Mucosa of rectum (tissue), 2 donors: ENCODE data around the gene SLC45A1.

Experiments
- H3K27ac ChIP-seq, 2 donors: one replicate each; pipeline ENCODE4 v1.7.0; 2013; ENCODE audit warnings: inconsistent platforms in 2 of 2, low read depth in 2 of 2, low read length in 2 of 2
- H3K27me3 ChIP-seq, 2 donors: one replicate each; pipeline ENCODE4 v1.7.0; 2013; ENCODE audit warnings: low read length in 2 of 2; ENCODE audit not compliant: control insufficient read depth in 2 of 2, insufficient read depth in 2 of 2
- H3K36me3 ChIP-seq, 2 donors: one replicate each; pipeline ENCODE4 v1.7.0; 2013; ENCODE audit warnings: low read length in 2 of 2; ENCODE audit not compliant: control insufficient read depth in 2 of 2, insufficient read depth in 2 of 2
- H3K4me1 ChIP-seq, 2 donors: one replicate each; pipeline ENCODE4 v1.7.0; 2013; ENCODE audit warnings: low read length in 2 of 2, mild to moderate bottlenecking in 1 of 2; ENCODE audit not compliant: control insufficient read depth in 2 of 2, insufficient read depth in 2 of 2
- H3K4me3 ChIP-seq, 2 donors: one replicate each; pipeline ENCODE4 v1.7.0; 2013; ENCODE audit warnings: low read length in 2 of 2
- H3K9ac ChIP-seq, 2 donors: one replicate each; pipeline ENCODE4 v1.7.0; 2013; ENCODE audit warnings: low read length in 2 of 2, low read depth in 1 of 2, mild to moderate bottlenecking in 1 of 2
- H3K9me3 ChIP-seq, 2 donors: one replicate each; pipeline ENCODE4 v1.7.0; 2013; ENCODE audit warnings: low read length in 2 of 2; ENCODE audit not compliant: control insufficient read depth in 2 of 2
- donor health status: healthy.
- donor health status: Normal muscosa, but diverticular disease.

Gene SLC45A1

DNA sequence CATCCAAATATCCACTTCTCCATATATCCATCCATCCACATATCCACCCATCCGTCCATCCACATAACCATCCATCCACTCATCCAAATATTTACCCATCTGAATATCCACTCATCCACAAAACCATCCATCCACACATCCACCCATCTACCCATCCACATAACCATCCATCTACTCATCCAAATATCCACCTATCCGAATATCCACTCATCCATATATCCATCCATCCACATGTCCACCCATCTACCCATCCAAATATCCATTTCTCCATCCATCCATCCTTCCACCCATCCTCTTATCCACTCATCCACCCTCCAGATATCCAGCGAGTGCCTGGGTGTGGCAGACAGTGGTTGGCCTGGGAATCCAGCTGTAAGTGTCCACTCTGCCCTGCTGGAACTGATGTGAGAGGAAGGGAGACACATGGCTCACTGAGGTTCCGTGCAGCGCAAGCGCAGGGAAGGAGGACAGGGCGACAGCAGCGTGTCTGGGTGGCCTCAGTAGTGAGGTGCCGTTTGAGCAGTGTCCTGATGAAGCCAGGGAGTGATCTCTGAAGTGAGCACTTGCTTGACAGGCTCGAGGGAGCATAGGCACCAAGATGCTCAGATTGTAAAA is 27.1 kb downstream of the SLC45A1 start:
- H3K4me3 ChIP-seq = no peak overlapping the region
- no peak overlapping the region for H3K9ac ChIP-seq
- no peak overlapping the region for H3K27ac ChIP-seq
- H3K4me1 ChIP-seq = peaks cover 0 to 7% of the 10 kb centered on the region in 2 donors
- no peaks in the 10 kb centered on the region for H3K27me3 ChIP-seq
- H3K9me3 ChIP-seq = no peaks in the 10 kb centered on the region
- no peaks in the 10 kb centered on the region for H3K36me3 ChIP-seq

DNA sequence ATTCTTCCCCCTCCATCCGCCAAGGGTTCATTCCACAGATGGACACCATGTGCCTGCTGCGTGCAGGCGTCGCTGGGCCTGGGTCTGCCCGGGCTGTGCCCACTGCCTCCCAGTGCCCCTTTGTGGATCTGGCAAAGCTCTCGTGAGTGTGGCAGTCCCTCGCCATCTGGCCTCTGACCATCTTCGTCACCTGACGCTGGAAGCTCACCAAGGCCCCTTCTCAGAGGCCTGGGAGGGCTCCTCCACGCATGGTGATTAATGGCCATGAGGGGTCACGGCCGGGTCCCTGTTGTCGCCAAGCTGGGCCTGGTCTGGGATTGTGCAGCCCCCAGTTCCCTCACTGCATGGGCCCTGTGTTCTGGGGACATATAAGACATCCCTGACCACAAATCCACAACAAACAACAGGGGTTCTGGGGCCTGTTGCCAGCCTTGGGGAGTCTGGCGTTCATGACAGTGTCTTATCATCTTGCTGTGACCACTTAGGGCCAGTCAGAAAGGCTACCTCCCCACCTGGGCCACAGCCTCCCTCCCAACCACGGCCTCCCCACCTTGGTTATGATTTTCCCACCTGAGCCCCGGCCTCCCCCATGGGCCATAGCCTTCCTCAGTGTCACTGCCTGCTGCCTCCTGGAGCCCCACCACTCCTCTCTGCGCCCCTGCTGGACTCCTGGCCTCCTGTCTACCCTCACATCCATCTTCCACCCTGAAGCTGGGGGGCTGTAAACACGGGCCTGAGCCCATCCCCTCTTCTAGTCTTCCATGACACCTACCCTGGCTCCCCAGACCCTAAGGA is 27.9 kb downstream of the SLC45A1 start:
- Histone ChIP-seq H3K27ac (no peak overlapping the region), H3K9ac (no peak overlapping the region), H3K27me3 (no peaks in the 10 kb centered on the region), H3K36me3 (no peaks in the 10 kb centered on the region), H3K4me1 (peaks cover 0 to 7% of the 10 kb centered on the region in 2 donors), H3K9me3 (no peaks in the 10 kb centered on the region), H3K4me3 (no peak overlapping the region)

DNA sequence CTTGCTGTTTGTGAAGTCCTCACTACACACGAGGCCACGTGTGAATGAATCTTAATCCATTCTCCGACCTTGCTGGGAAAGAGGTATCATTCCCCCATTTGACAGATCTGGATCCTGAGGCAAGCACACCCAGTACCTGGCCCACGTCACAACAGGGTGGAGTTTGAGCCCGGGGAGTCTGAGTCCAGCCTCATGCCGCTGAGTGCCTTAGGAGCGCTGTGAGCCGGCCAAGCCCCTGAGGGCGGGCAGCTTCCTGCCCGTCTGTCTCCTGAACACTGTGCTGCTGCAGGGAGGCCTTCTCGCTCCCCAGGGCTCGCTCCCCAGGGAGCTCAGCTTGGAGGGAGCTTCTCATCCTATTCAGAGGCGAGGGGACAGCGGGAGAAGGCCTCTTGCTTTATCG is 29.7 kb downstream of the SLC45A1 start:
- Histone ChIP-seq H3K4me1 (peaks cover 0 to 7% of the 10 kb centered on the region in 2 donors), H3K27me3 (no peaks in the 10 kb centered on the region)

DNA sequence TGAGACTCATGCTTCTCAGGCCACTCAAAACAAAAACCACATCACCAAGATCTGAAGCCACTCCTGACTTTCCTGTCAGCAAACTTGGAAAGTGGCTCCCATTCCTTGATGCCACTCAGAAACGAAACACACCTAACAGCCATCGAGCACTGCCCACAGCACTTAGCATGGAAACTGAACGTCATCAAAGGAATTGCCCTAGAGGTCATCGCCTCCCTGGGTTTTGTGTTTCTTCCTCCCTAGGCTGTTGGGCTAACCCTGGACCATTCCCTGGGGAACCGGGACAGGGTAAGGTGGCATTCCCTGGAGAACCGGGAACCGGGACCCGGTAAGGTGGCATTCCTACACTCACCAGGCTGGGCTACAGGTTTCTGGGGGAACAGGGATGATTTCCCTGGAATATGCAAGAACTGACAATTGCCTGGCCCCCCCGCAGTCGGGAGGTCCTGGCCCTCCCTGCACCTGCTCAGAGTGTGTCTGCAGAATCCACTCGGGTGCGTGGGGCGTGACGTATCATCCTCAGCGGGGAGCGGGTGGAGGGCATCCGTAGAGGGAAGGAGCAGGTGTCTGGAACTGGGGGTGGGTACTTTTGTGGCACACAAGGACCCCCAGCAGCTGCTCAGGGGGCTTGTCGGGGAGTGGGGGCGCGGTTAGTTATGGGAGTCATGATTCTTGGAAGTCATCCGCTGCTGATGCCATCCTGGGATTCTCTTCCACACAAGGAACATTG is 30.3 kb downstream of the SLC45A1 start:
- no peak overlapping the region for H3K9ac ChIP-seq
- H3K4me1 ChIP-seq = peaks cover 0 to 5% of the 10 kb centered on the region in 2 donors
- no peaks in the 10 kb centered on the region for H3K9me3 ChIP-seq
- no peak overlapping the region for H3K4me3 ChIP-seq
- H3K36me3 ChIP-seq = peaks cover under 1 to 3% of the 10 kb centered on the region in 2 donors
- no peak overlapping the region for H3K27ac ChIP-seq
- no peaks in the 10 kb centered on the region for H3K27me3 ChIP-seq

More for the DNA sequence above, 29.7 kb downstream of the SLC45A1 start:
- Histone ChIP-seq H3K27ac (no peak overlapping the region), H3K36me3 (peaks cover 0 to under 1% of the 10 kb centered on the region in 2 donors), H3K4me3 (no peak overlapping the region), H3K9ac (no peak overlapping the region), H3K9me3 (no peaks in the 10 kb centered on the region)

DNA sequence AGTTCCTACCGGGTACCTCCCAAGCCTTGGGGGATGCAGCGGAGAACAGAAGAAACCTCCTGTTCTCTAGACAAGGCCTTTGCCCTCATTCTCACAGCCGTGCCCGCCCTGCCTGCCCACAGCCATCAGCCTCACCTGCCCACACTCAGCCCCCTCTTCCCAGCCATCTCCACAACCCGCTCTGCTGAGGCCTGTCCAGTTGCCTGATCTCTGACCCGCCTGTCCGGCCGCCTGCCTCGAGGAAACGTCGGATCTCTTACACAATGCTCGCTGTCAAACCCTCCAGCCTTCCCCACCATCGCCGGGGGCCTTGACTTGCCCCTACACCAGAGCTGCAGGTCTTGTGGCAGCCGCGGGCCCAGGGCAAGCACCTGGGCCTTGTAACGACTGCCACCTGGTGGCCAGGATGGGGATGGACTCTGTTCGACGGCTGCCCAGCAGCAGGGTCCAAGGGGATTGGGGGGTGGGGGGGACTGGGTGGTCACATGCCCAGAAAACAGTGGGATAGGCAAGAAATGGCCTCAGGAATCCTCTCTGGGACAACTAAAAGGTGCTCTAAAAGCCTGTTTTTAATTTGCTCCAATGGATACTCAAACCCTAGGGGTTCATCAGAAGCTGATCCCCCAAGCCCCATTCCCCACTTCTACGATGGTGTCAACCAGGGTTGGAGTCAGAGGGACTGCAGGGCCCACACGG is 31.0 kb downstream of the SLC45A1 start:
- Histone ChIP-seq H3K9ac (no peak overlapping the region), H3K27me3 (no peaks in the 10 kb centered on the region), H3K4me3 (no peak overlapping the region), H3K9me3 (no peaks in the 10 kb centered on the region), H3K27ac (no peak overlapping the region), H3K4me1 (peaks cover 0 to under 1% of the 10 kb centered on the region in 2 donors), H3K36me3 (peaks cover 7 to 10% of the 10 kb centered on the region in 2 donors)

DNA sequence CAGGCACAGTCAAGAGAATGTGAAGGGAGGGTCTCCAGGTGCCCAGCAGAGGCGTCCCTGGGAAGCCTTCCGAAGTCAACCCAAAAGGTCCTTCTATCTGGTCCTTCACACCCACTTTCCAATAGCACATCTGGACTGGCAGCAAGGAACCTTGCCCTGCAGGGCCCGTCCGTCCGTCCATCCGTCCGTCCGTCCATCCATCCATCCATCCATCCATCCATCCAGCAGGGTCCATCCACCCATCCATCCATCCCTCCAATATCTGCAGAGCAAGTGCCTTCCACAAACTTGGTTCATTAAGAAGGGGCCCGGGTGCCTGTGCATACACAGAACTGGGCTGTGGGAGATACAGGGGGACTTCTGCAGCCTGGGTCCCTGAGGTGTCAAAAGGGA is 31.6 kb downstream of the SLC45A1 start:
- H3K27me3 ChIP-seq = no peaks in the 10 kb centered on the region
- H3K4me3 ChIP-seq = no peak overlapping the region
- H3K27ac ChIP-seq = no peak overlapping the region
- H3K4me1 ChIP-seq = no peaks in the 10 kb centered on the region
- no peaks in the 10 kb centered on the region for H3K9me3 ChIP-seq
- no peak overlapping the region for H3K9ac ChIP-seq
- peaks cover 13% of the 10 kb centered on the region in 2 donors for H3K36me3 ChIP-seq

DNA sequence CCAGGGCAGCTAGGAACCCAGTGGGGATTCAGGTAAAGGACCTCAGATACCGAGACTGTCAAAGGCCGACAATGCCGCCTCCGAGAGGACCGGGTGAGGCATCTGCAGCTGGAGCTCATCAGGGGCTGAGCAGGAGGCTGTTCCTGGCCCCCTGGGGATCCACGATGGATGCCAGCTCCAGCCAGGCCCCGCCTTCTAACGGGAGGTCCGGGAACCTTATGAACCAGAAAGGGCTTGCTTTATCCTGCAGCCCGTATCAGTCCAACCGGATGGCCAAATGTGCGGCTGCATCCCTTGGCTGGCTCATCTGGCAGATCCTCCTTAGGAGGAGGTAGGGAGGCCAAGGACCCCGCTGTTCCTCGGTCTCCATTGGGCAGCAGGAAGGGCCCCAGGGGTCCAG is 32.0 kb downstream of the SLC45A1 start:
- Histone ChIP-seq H3K27ac (no peak overlapping the region), H3K9ac (no peak overlapping the region), H3K9me3 (no peaks in the 10 kb centered on the region), H3K36me3 (peaks cover 14 to 16% of the 10 kb centered on the region in 2 donors), H3K4me1 (no peaks in the 10 kb centered on the region), H3K27me3 (no peaks in the 10 kb centered on the region), H3K4me3 (no peak overlapping the region)

DNA sequence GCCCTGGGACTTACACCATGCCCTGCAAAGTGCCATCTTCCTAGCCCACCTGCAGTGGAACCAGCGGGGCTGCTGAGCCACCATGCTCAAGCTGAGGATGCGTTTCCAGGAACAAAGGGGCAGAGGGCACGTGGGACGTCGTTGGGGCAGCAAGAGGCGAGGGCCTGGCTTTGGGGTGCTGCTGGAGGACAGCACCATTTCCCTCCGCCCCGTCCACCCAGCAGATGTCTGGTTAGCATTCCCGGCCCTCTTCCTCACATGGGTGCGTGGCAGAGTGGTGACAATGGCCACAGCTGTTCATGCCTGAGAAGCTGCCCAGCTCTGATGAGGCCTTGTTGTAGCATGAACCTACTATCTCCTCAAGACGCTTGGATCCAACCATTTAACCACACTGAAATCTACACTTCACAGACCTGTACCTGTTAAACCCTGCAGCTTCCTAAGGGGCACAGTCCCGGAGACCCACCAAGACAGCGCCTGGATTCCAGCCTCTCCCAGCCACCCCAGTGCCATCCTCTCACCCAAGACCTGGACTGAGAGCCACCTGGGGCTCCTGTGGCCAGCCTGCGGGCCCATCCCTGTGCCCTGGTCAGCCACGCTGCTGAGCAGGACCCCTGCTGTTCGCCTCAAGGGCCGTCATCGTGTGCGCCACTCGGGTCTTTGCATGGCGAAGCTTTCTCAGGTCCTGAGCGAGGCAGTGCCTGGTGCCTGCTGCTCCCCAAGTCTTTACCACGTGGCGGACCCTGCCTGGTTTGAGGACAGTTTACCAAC is 33.2 kb downstream of the SLC45A1 start:
- Histone ChIP-seq H3K27me3 (no peaks in the 10 kb centered on the region), H3K4me3 (no peak overlapping the region), H3K36me3 (peaks cover 25 to 27% of the 10 kb centered on the region in 2 donors), H3K4me1 (no peaks in the 10 kb centered on the region), H3K9me3 (no peaks in the 10 kb centered on the region), H3K27ac (no peak overlapping the region), H3K9ac (no peak overlapping the region)

DNA sequence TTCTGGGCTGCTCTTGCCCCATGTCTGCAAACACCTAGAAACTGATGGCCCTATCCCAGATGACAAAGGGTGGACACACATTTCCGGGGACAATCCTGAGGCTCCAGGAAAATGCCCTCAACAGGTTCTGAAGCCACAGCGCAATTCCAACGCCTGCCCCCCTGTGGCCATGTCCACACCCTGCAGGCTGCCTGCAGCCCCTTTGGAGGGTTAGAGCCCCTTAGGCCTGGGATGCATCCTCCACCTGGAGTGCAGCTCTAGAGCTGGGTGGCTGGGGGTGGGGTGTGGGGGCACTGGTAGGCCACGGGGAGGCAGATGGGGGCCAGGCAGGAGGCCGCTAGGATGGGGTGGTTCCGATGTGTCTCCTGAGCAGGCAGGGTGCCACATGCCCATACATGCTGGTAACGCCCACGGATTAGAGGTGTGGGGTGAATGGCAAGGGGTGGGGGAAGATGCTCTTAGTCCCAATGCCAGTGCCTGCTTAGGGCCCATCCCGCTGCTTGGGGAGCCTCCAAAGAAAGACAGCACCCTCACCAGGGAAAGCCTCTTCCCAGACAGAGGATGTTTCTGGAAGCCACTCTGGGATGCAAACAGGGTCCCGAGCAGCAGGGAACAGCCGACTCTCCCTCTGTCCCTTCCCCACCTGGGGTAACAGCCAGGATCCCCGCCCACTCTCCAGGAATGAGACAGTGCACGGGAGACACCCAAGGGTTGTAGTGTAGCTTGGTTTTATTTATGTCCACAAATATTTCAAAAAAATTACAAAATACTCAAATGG is 34.0 kb downstream of the SLC45A1 start:
- no peak overlapping the region for H3K9ac ChIP-seq
- no peak overlapping the region for H3K4me3 ChIP-seq
- no peak overlapping the region for H3K27ac ChIP-seq
- peaks cover 33 to 35% of the 10 kb centered on the region in 2 donors for H3K36me3 ChIP-seq
- no peaks in the 10 kb centered on the region for H3K9me3 ChIP-seq
- H3K4me1 ChIP-seq = no peaks in the 10 kb centered on the region
- H3K27me3 ChIP-seq = no peaks in the 10 kb centered on the region
